ENCODE measurements around the gene HMGN2.

DNA sequence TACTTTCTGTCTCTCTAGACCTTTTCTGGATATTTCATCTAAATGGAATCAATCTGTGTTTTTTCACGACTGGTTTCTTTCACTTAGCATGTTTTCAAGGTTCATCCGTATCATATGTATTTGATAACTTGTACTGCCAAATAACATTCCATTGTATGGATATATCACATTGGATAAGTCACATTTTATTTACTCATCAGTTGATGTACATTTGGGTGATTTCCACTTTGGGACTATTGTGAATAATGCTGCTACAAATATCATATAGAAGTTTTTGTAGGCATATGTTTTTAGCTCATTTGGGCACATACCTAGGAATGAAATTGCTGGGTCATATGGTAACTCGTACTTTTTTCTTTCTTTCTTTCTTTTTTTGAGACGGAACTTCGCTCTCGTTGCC, 6.7 kb downstream of the HMGN2 start:
- no peak for TF ChIP-seq POLR2A (IDR thresholded peaks at IDR 0.05)
- TF ChIP-seq, protein P1, sequence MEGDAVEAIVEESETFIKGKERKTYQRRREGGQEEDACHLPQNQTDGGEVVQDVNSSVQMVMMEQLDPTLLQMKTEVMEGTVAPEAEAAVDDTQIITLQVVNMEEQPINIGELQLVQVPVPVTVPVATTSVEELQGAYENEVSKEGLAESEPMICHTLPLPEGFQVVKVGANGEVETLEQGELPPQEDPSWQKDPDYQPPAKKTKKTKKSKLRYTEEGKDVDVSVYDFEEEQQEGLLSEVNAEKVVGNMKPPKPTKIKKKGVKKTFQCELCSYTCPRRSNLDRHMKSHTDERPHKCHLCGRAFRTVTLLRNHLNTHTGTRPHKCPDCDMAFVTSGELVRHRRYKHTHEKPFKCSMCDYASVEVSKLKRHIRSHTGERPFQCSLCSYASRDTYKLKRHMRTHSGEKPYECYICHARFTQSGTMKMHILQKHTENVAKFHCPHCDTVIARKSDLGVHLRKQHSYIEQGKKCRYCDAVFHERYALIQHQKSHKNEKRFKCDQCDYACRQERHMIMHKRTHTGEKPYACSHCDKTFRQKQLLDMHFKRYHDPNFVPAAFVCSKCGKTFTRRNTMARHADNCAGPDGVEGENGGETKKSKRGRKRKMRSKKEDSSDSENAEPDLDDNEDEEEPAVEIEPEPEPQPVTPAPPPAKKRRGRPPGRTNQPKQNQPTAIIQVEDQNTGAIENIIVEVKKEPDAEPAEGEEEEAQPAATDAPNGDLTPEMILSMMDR (IDR thresholded peaks at IDR 0.05), result no peak
- no peak for TF ChIP-seq EP300 (IDR thresholded peaks at IDR 0.05)

Measured in sigmoid colon (tissue), 4 donors.